ENCODE data around the gene SAMD4A. TPM values are rescaled to one million over a fixed set of nuclear protein-coding genes. Genes with fewer than 3 reads are reported as not detected.

Gene SAMD4A
- total RNA-seq, 6 experiments from 2014 or later, result 33.8 to 53.7 (median 41.0) TPM

- TF ChIP-seq CTCF (IDR thresholded peaks at IDR 0.05), result no peak
- Mint-ChIP-seq H3K9me3 (no peaks in the 10 kb centered on the region), H3K4me3 (peak overlapping the region; percentile 85), H3K4me1 (ENCODE audit: low read depth) (peaks cover 3% of the 10 kb centered on the region), H3K36me3 (ENCODE audit: low read depth) (peaks cover 10% of the 10 kb centered on the region), H3K27ac (peak overlapping the region; percentile 96), H3K27me3 (ENCODE audit: insufficient read depth) (no peaks in the 10 kb centered on the region)
- no peak for DNase-seq
Observed at GRCh38 chr14:54651649-54652048, 84.7 kb downstream of the SAMD4A start.

DNA sequence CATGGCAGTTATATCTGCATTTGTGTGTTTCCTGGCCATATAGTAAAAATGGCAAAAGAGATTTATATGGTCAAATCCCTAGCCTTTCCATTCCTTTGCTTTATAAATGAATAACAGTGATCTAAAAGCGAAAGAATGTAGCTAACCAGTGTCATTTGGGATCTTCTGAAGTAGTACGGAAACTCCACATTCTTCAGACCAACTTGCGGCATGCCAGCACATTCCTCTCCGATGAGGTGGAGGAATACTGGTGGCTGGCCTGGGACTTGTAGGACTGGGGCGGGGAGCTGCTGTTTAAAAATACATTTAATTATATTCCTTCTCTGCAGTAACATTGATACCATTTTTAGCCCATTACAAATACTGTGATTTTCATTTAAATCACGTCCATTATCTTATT, 85.3 kb downstream of the SAMD4A start:
- H3K4me3 Mint-ChIP-seq, result peak overlapping the region; percentile 85
- H3K27me3 Mint-ChIP-seq (ENCODE audit: insufficient read depth), result no peaks in the 10 kb centered on the region
- no peak for TF ChIP-seq CTCF (IDR thresholded peaks at IDR 0.05)
- peak; percentile 99 for DNase-seq
- no peaks in the 10 kb centered on the region for H3K9me3 Mint-ChIP-seq
- H3K27ac Mint-ChIP-seq, result peak overlapping the region; percentile 96
- H3K36me3 Mint-ChIP-seq (ENCODE audit: low read depth), result peaks cover 13% of the 10 kb centered on the region
- H3K4me1 Mint-ChIP-seq (ENCODE audit: low read depth), result no peaks in the 10 kb centered on the region; the same call in none of the 2 replicates

GRCh38 chr14:54652605-54653052, 85.7 kb downstream of the SAMD4A start:
- DNase-seq, result peak; percentile 21
- Mint-ChIP-seq H3K9me3 (no peaks in the 10 kb centered on the region), H3K36me3 (ENCODE audit: low read depth) (peaks cover 15% of the 10 kb centered on the region), H3K27ac (peak overlapping the region; percentile 96), H3K27me3 (ENCODE audit: insufficient read depth) (no peaks in the 10 kb centered on the region), H3K4me1 (ENCODE audit: low read depth) (no peaks in the 10 kb centered on the region; the same call in none of the 2 replicates), H3K4me3 (peak overlapping the region; percentile 85)
- TF ChIP-seq CTCF (IDR thresholded peaks at IDR 0.05), result no peak

DNA sequence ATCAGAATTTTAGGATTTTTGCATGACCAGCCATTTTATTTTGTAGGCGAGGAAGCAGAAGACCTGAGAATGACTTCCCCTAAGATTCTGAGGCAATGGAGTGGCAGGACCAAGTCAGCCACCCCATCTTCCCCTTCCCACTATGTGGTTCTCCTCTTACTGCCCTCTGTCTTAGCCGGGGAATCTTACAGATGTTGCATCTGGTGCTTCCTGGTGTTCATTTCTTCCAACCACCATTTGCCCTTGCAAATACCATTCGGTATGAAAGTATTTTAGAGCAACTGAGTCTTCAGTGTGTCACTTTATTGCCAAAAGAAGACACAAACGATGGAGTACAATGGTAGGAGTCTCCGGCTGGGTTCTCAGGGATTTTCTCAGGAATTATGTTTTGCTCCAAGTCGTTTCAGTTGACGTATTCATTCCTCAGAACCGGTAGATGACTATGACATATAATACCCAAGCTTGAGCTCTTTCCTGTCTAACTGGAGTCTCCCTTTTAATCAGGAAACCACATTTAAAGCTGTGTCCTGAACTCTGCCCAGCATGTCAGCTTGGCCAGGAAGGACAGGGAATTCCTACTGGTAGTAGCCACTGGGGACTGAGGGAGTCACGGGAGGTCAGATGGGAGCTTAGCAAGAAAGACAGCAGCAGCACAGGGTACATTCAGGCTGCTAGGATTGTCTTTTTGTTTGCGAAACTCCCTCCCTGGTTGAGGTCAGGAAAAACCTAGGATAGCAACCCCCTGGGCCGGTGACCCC, 87.0 kb downstream of the SAMD4A start:
- peaks cover 15% of the 10 kb centered on the region for H3K36me3 Mint-ChIP-seq (ENCODE audit: low read depth)
- peak; percentile 73 for DNase-seq
- no peaks in the 10 kb centered on the region for H3K9me3 Mint-ChIP-seq
- H3K4me1 Mint-ChIP-seq (ENCODE audit: low read depth), result peaks cover 6% of the 10 kb centered on the region
- no peak for TF ChIP-seq CTCF (IDR thresholded peaks at IDR 0.05)
- H3K4me3 Mint-ChIP-seq, result peak overlapping the region; percentile 62
- H3K27ac Mint-ChIP-seq, result peak overlapping the region; percentile 96
- H3K27me3 Mint-ChIP-seq (ENCODE audit: insufficient read depth), result no peaks in the 10 kb centered on the region

GRCh38 chr14:54654605-54655004, 87.7 kb downstream of the SAMD4A start:
- Mint-ChIP-seq H3K36me3 (ENCODE audit: low read depth) (peaks cover 15% of the 10 kb centered on the region), H3K27ac (peak overlapping the region; percentile 96), H3K9me3 (no peaks in the 10 kb centered on the region), H3K4me1 (ENCODE audit: low read depth) (peaks cover 13% of the 10 kb centered on the region), H3K27me3 (ENCODE audit: insufficient read depth) (no peaks in the 10 kb centered on the region), H3K4me3 (peak overlapping the region; percentile 62)
- DNase-seq, result no peak
- TF ChIP-seq CTCF (IDR thresholded peaks at IDR 0.05), result no peak
